Muscle layer of colon (tissue), 2 donors: Measurements from ENCODE around the gene NUP98.
"Not testable (repeated sequence)": the region's sequence is repeated elsewhere in the genome, so short reads cannot be mapped to it uniquely, and the experiment has no call there.

Experiments
- H3K27ac ChIP-seq: one replicate; pipeline ENCODE4 v1.7.0; 2013; ENCODE audit warnings: low read depth, mild to moderate bottlenecking, low read length, moderate library complexity
- H3K27me3 ChIP-seq, 2 donors: one replicate each; pipeline ENCODE4 v1.7.0; 2013; ENCODE audit warnings: low read length in 2 of 2, mild to moderate bottlenecking in 2 of 2; ENCODE audit not compliant: insufficient read depth in 2 of 2, control insufficient read depth in 1 of 2
- H3K36me3 ChIP-seq: one replicate; pipeline ENCODE4 v1.7.0; 2013; ENCODE audit warnings: mild to moderate bottlenecking, low read length; ENCODE audit not compliant: insufficient read depth
- H3K4me1 ChIP-seq: one replicate; pipeline ENCODE4 v1.7.0; 2013; ENCODE audit warnings: mild to moderate bottlenecking, low read length; ENCODE audit not compliant: insufficient read depth
- H3K4me3 ChIP-seq, 2 donors: one replicate each; pipeline ENCODE4 v1.7.0; 2013; ENCODE audit warnings: low read length in 2 of 2, low read depth in 1 of 2, mild to moderate bottlenecking in 1 of 2, moderate library complexity in 1 of 2
- H3K9ac ChIP-seq: one replicate; pipeline ENCODE4 v1.7.0; 2013; ENCODE audit warnings: low read length
- H3K9me3 ChIP-seq: one replicate; pipeline ENCODE4 v1.7.0; 2013; ENCODE audit warnings: mild to moderate bottlenecking, low read length
- donor health status: abdominal sarcoma.
- donor health status: Adenocarcinoma of cecum.

Gene NUP98

DNA sequence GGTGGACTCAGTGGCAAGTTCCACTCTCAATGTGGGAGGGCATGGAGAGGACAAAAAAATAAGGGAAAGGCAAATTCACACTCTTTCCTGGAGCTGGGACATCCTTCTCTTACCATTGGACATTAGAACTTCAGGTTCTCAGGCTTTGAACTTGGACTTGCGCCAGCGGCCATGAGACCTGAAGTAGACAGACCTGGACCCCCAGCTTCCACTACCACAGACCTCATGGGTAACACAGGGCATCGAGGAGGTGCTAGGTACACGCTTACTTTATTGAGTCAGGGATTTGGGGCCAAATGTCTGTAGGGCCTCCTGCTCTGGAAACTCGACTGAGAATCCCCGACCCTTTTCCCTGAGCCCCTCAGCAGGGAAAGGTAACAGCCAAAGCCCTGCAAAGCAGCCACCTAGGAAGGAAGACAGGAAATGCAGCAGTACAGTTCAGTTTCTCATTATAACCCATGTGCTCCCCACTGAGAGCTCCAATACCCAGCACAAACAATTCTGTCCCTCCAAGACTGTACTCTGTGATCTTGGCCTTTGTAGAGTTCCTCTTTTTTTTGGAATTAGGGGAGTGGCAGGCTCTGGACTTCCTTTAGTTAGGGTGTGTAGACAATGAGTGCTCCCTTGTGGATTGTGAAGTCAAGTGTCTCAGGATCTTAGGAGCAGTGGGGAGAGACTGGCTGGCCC is 131.9 kb downstream of the NUP98 start:
- H3K9me3 ChIP-seq: no peaks in the 10 kb centered on the region

DNA sequence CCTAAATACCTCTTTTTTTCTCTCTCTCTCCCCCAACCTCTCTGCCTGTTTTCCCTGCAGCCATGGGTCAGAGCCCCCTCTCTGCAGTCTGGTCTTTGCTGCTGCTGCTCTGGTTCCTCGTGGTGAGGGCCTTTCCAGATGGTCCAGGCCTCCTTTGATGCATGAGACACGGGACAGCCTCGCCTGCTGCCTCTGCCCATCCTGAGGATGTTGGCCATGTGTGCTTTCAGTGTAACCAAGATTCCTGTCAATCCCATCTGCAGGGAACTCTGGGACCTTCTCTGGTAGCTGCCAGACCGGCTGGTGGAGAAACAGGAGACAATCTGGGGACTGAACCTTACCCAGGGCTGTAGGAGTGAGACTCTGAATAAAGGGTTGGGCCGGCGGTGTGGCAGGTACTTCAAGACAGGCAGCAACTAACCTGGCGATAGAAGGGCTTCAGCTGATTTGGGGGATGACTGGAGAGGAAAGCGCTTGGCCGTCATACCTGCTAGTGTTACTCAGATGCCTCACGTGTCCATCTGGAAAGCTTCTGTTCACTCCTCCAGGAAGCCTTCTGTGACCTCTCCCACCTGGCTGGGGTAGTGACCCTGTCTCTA is 133.2 kb downstream of the NUP98 start:
- no peaks in the 10 kb centered on the region for H3K27me3 ChIP-seq
- no peak overlapping the region for H3K27ac ChIP-seq
- H3K9ac ChIP-seq: no peak overlapping the region
- no peak overlapping the region for H3K4me3 ChIP-seq
- H3K4me1 ChIP-seq: no peaks in the 10 kb centered on the region
- H3K9me3 ChIP-seq: no peaks in the 10 kb centered on the region
- peaks cover 16% of the 10 kb centered on the region for H3K36me3 ChIP-seq

More for the DNA sequence above, 131.9 kb downstream of the NUP98 start:
- Histone ChIP-seq H3K9ac (no peak overlapping the region), H3K4me3 (no peak overlapping the region), H3K4me1 (no peaks in the 10 kb centered on the region), H3K27ac (no peak overlapping the region), H3K27me3 (no peaks in the 10 kb centered on the region), H3K36me3 (peaks cover 20% of the 10 kb centered on the region)

DNA sequence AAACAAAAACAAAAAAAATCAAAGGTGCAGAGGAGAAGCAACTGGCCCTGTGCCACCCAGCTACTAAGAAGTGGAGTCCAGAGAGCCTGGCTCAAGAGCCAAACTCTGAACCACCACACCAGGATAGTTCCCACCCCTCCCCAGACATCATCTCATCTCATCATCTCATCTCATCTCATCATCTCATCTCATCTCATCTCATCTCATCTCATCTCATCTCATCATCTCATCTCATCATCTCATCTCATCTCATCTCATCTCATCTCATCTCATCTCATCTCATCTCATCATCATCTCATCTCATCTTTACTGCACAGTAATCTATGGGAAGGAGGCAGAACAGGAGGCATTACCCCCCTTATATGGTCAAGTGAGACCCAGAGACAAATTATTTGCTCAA is 134.5 kb downstream of the NUP98 start:
- H3K27ac ChIP-seq: no peak overlapping the region
- no peaks in the 10 kb centered on the region for H3K9me3 ChIP-seq
- no peaks in the 10 kb centered on the region for H3K27me3 ChIP-seq

DNA sequence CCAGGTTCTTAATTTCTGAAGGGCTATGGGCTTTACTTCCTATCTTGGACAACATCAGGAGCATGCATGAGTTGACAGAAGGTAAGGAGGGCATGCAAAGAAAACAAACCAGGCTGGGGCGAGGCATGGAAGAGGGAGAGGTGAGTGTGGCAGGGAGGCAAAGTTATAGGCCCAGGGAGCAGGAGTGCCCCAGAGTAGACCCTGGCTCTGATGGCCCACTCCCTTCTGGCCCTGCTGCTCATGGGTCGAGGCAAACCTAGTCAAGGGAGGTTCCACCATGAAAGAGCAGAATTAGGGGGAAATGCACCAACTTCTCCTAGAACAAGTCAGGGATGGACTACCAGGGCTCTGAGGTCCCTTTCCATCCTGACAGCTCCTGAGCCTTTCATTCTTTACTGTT is 136.4 kb downstream of the NUP98 start:
- H3K27me3 ChIP-seq: no peaks in the 10 kb centered on the region
- H3K9me3 ChIP-seq: no peaks in the 10 kb centered on the region
- no peak overlapping the region for H3K4me3 ChIP-seq
- peaks cover 4% of the 10 kb centered on the region for H3K36me3 ChIP-seq
- no peak overlapping the region for H3K27ac ChIP-seq
- H3K9ac ChIP-seq: no peak overlapping the region
- no peaks in the 10 kb centered on the region for H3K4me1 ChIP-seq

More for the DNA sequence above, 134.5 kb downstream of the NUP98 start:
- H3K9ac ChIP-seq: no peak overlapping the region
- peaks cover 12% of the 10 kb centered on the region for H3K36me3 ChIP-seq
- H3K4me1 ChIP-seq: no peaks in the 10 kb centered on the region
- no peak overlapping the region for H3K4me3 ChIP-seq

- H3K9ac ChIP-seq: no peak overlapping the region
- no peaks in the 10 kb centered on the region for H3K4me1 ChIP-seq
- H3K36me3 ChIP-seq: no peaks in the 10 kb centered on the region
- no peaks in the 10 kb centered on the region for H3K27me3 ChIP-seq
- H3K27ac ChIP-seq: no peak overlapping the region
- H3K4me3 ChIP-seq: no peak overlapping the region
- no peaks in the 10 kb centered on the region for H3K9me3 ChIP-seq
These were observed 137.5 kb downstream of the NUP98 start for GRCh38 chr11:3659595-3660515.

- Histone ChIP-seq H3K4me3 (no peak overlapping the region), H3K9me3 (no peaks in the 10 kb centered on the region), H3K4me1 (no peaks in the 10 kb centered on the region), H3K27ac (no peak overlapping the region), H3K27me3 (no peaks in the 10 kb centered on the region), H3K36me3 (no peaks in the 10 kb centered on the region), H3K9ac (no peak overlapping the region)
These were observed 139.1 kb downstream of the NUP98 start for GRCh38 chr11:3658252-3658651.

GRCh38 chr11:3657331-3657730 is 140.0 kb downstream of the NUP98 start:
- not testable (repeated sequence) for H3K9me3 ChIP-seq, H3K4me1 ChIP-seq, H3K36me3 ChIP-seq, H3K27me3 ChIP-seq, H3K9ac ChIP-seq, H3K4me3 ChIP-seq, H3K27ac ChIP-seq

DNA sequence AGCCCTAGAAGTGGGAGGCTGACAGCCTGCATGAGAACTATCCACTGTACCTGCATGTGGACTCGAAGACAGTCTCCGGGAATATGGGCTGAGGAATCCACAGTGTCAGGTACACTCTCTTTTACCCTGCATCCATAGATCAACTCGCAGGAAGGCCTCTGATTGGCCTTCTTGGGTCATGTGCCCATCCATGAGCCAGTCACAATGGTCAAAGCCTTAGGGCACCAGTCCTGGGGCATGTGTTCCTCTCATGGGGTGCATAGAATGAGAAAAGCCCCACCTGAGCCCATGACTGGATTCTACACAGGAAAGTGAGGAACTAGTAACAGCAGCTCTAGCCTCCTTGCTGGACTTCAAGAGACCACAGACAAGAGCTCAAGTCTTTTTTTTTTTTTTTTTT is 141.8 kb downstream of the NUP98 start:
- no peak overlapping the region for H3K9ac ChIP-seq
- H3K27ac ChIP-seq: no peak overlapping the region
- no peaks in the 10 kb centered on the region for H3K9me3 ChIP-seq
- no peaks in the 10 kb centered on the region for H3K4me1 ChIP-seq
- no peaks in the 10 kb centered on the region for H3K36me3 ChIP-seq
- no peaks in the 10 kb centered on the region for H3K27me3 ChIP-seq
- no peak overlapping the region for H3K4me3 ChIP-seq

DNA sequence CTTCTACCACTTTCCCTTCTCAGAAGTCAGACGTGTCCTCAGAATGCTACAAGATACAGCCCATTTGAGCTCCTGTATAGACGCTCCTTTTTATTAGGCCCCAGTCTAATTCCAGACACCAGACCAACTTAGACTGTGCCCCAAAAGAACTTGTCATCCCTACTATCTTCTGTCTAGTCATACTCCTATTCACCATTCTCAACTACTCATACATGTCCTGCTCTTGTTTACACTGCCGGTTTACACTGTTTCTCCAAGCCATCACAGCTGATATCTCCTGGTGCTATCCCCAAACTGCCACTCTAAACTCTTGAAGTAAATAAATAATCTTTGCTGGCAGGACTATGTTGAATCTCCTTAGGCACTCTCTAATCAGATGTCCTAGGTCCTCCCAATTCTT is 144.8 kb downstream of the NUP98 start:
- H3K27me3 ChIP-seq, H3K27ac ChIP-seq: not testable (repeated sequence)

GRCh38 chr11:3649374-3649773 is 148.0 kb downstream of the NUP98 start:
- H3K27ac ChIP-seq, H3K4me1 ChIP-seq, H3K9me3 ChIP-seq, H3K4me3 ChIP-seq, H3K9ac ChIP-seq, H3K27me3 ChIP-seq, H3K36me3 ChIP-seq: not testable (repeated sequence)

More for the DNA sequence above, 144.8 kb downstream of the NUP98 start:
- not testable (repeated sequence) for H3K9ac ChIP-seq, H3K36me3 ChIP-seq, H3K4me3 ChIP-seq, H3K9me3 ChIP-seq, H3K4me1 ChIP-seq

GRCh38 chr11:3648843-3649242 is 148.5 kb downstream of the NUP98 start:
- not testable (repeated sequence) for H3K27me3 ChIP-seq, H3K9ac ChIP-seq, H3K4me3 ChIP-seq, H3K4me1 ChIP-seq, H3K9me3 ChIP-seq, H3K27ac ChIP-seq, H3K36me3 ChIP-seq
